H54 (cell line): ENCODE results near the gene GRIK5.

ENCODE experiments used
- DNase-seq: peaks from one replicate; pipeline ENCODE4 v3.0.0; 2011; ENCODE audit warnings: low spot score, mixed read lengths; ENCODE audit not compliant: insufficient read length
- FAIRE-seq: peaks from 3 replicates; lab custom pipeline; 2011; peaks lifted over from hg19 to GRCh38; lab: Jason Lieb, UNC
- POLR2A ChIP-seq: IDR thresholded peaks from 2 replicates; pipeline ENCODE4 v1.6.1; 2011; ENCODE audit warnings: low read depth, mild to moderate bottlenecking, low read length

The GRIK5 gene

GRCh38 chr19:42091300-42091699 is 21.3 kb upstream of the GRIK5 start:
- peak; percentile 8; the same call in 1 of the 2 replicates for TF ChIP-seq POLR2A
- no peak for FAIRE-seq

DNA sequence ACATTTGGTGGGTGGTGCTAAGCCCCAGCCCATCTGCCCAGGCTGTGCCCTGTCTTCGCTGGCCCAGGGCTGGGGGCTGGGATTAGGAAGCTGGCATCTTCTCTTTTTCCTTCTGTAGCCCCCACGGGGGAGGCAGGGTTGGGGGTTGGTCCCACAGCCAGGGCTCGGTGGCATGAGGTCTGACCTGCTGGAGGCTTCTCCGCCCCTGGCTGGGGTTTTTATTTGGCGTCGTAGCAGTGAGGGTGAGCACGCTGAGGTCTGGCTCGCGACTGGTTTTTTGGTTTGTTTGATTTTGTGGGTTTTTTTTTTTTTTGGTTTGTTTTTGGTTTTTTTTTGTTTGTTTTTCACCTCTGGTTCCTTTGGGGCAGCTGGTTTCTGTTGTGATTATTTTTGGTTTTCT is 20.7 kb upstream of the GRIK5 start:
- DNase-seq, result no peak
- TF ChIP-seq POLR2A, result no peak
- FAIRE-seq, result no peak

More at GRCh38 chr19:42091300-42091699, 21.3 kb upstream of the GRIK5 start:
- no peak for DNase-seq

DNA sequence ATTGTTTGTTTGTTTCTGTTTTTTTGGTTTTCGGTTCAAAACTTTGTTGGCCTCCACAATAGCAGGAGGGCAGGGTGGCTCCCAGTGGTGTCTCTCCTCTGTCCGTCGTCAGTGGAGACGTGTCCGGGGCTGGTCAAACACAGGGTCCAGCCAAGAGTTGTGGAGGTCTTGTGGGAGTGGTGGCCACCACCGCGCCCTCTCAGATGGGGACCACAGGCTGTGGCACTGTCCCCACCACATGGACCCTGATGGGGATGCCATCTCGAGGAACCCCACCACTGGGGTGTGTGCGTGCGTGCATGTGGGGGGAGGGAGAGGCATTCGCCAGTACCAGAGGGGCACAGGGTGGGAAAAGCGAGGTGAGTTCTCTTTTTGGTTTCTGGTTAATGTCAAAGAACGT is 19.8 kb upstream of the GRIK5 start:
- DNase-seq (no peak), FAIRE-seq (no peak)
- no peak for TF ChIP-seq POLR2A

- DNase-seq, result no peak
- no peak for FAIRE-seq
- TF ChIP-seq POLR2A, result no peak
These were observed 19.3 kb upstream of the GRIK5 start for GRCh38 chr19:42089191-42089750.

DNA sequence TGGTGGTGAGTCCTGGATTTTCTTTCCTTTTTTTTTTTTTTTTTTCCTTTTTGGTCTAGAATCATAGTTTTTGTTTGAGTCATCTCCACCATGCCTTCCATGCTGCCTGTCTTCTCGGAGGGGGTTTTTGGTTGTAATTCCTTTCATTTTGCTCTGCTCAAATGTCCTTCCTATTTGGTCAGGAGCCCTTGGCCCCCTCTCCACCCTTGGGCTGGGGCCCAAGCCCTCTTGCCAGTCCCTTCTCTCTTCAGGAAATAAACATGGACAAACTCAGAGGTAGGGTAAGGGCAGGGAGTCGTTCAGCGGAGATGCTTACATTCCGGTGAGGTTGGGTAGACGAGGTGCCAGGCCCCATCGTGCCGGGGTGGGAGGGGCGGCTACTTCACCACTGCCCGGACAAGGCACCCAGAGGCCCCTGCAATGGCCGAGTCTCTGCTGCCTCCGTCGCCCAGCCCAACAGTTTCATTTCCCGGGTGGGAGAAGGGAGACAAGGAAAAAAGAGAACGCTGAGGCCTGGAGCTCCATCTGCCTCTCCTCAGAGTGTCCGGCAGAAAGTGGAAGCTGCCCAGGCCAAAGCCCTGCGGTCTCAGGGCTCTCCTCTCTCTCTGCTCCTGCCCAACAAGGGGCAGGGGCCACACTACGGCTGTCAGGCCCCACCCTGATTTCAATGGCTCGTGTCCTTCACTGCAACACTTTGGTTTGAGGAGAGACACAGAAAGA is 18.6 kb upstream of the GRIK5 start:
- peak; percentile 21; the same call in 1 of the 2 replicates for TF ChIP-seq POLR2A
- DNase-seq (peak; percentile 78), FAIRE-seq (no peak)

DNA sequence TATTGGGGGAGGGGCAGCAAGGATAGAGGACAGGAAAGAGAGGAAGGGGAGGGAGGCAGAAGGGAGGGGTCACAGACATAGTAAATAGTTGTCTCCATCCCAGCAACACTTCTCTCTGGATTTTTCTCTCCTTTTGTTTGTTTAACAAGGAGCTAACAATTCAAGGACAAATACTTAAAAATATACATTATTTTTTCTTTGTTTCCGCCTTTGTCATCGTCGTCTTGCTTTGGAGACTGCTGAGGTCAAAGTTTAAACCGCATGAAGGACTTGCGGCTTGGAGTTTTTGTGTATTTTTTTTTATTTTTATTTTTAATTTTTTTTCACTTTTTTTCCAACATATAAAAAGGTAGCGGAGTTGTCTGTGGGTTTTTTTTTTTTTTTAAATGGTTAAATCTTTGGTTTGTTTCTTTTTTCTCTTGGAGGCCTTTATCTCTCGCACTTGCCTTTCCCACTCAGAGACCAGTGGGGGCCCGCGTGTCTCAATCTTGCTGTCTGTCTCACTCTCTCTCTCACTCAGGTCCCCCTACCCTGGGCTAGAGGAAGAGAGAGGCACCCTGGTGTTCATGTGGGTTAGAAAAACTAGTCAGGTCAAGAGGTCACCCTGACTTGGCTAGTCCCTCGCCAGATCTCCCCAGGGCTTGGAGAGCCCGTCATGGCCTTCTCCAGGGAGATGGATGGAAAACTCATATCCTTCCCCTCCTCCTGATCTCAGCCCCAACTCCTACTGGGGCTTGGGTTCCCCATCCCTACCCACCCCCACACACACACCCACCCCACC is 17.0 kb upstream of the GRIK5 start:
- FAIRE-seq (no peak), DNase-seq (no peak)
- TF ChIP-seq POLR2A, result no peak

- no peak for DNase-seq
- no peak for TF ChIP-seq POLR2A
- FAIRE-seq, result no peak
These were observed 16.3 kb upstream of the GRIK5 start for GRCh38 chr19:42086188-42086736.

GRCh38 chr19:42083537-42083936 is 13.5 kb upstream of the GRIK5 start:
- no peak for TF ChIP-seq POLR2A
- no peak for DNase-seq
- no peak for FAIRE-seq

- no peak for TF ChIP-seq POLR2A
- FAIRE-seq (no peak), DNase-seq (peak; percentile 67)
These were observed 11.7 kb upstream of the GRIK5 start for GRCh38 chr19:42081584-42082203.

GRCh38 chr19:42080764-42081375 is 10.9 kb upstream of the GRIK5 start:
- no peak for TF ChIP-seq POLR2A
- DNase-seq (no peak), FAIRE-seq (no peak)

- DNase-seq, result no peak
- TF ChIP-seq POLR2A, result no peak
- FAIRE-seq, result no peak
These were observed 10.1 kb upstream of the GRIK5 start for GRCh38 chr19:42079886-42080763.

GRCh38 chr19:42079276-42079669 is 9.3 kb upstream of the GRIK5 start:
- FAIRE-seq, result no peak
- TF ChIP-seq POLR2A, result no peak
- no peak for DNase-seq
